K562 (cell line): ENCODE measurements around the gene IQSEC3. TPM values are rescaled to one million over a fixed set of nuclear protein-coding genes. Genes with fewer than 3 reads are reported as not detected.

Source experiments
- ATAC-seq: fragments of 200-7000 bp; cut with Tn5 transposase; 3 replicates; pipeline ENCODE4 v1.9.1; 2020; ENCODE audit warnings: moderate library complexity
- BruUV-seq: library from RNA; stranded (reverse); fragments of 400-500 nt; replicated peaks from 2 replicates; lab custom pipeline; 2021; lab: Mats Ljungman, UMichigan
- CTCF ChIA-PET: fragments of 300-600 bp; formaldehyde crosslinking; extraction: SDS; loops from one replicate; lab custom pipeline; 2021; ENCODE audit warnings: low intra/inter-chr PET ratio; lab: Yijun Ruan, JAX
- POLR2A ChIA-PET: fragments of 300-600, 350-650 bp; sonication (Branson Sonifier 250); formaldehyde crosslinking; extraction: SDS; loops from one replicate; lab custom pipeline; 2021; ENCODE audit warnings: antibody characterized with exemption, inconsistent platforms; lab: Yijun Ruan, JAX
- DNase-seq, 4 experiments: peaks; one replicate each; pipeline versions ENCODE4 v3.0.0 to v3.0.0-alpha.2; 2011 to 2018; ENCODE audit warnings: low spot score in 3 of 4, mixed read lengths in 3 of 4; ENCODE audit errors: extremely low read depth in 1 of 4
- FAIRE-seq: peaks from 2 replicates; lab custom pipeline; 2011; peaks lifted over from hg19 to GRCh38; lab: Jason Lieb, UNC
- H2AFZ ChIP-seq: 2 replicates; pipeline ENCODE4 v1.6.0; 2011; ENCODE audit warnings: low read depth, low read length, control low read depth, inconsistent platforms
- H3K27ac ChIP-seq: fragments of 200-600 bp; 3 replicates; pipeline ENCODE4 v1.8.0; 2011; ENCODE audit warnings: low read depth, mild to moderate bottlenecking, control low read depth, inconsistent platforms, low read length, moderate library complexity, mixed read lengths; ENCODE audit errors: extremely low read depth
- H3K27me3 ChIP-seq, 2 experiments: fragments of 300-600 bp in 1 of 2; 2 replicates in 1 of 2; 3 replicates in 1 of 2; pipeline versions ENCODE4 v1.6.0 to v1.8.0; 2011; ENCODE audit warnings: inconsistent platforms in 2 of 2, low read length in 2 of 2, mild to moderate bottlenecking in 1 of 2, mixed read lengths in 1 of 2, moderate library complexity in 1 of 2; ENCODE audit not compliant: control insufficient read depth in 2 of 2, insufficient read depth in 2 of 2
- H3K36me3 ChIP-seq: fragments of 300-600 bp; 3 replicates; pipeline ENCODE4 v1.8.0; 2011; ENCODE audit warnings: mild to moderate bottlenecking, low read length, inconsistent platforms; ENCODE audit not compliant: control insufficient read depth, insufficient read depth
- H3K4me1 ChIP-seq, 2 experiments: fragments of 200-600 bp in 1 of 2; replicated peaks in 1 of 2; 2 replicates in 1 of 2; 3 replicates in 1 of 2; pipeline versions ENCODE4 v1.5.1 to v1.8.0; 2011; ENCODE audit warnings: inconsistent platforms in 2 of 2, low read length in 2 of 2, mild to moderate bottlenecking in 1 of 2, mixed read lengths in 1 of 2, moderate library complexity in 1 of 2; ENCODE audit not compliant: control insufficient read depth in 2 of 2, insufficient read depth in 2 of 2
- H3K4me2 ChIP-seq: 2 replicates; pipeline ENCODE4 v1.6.1; 2011; ENCODE audit warnings: low read length, control low read depth, inconsistent platforms, mixed read lengths; ENCODE audit not compliant: insufficient read depth
- H3K4me3 ChIP-seq: fragments of 200-600 bp; sonication (generic), shearing (Covaris generic); 2 replicates; pipeline ENCODE4 v1.5.1; 2016; ENCODE audit warnings: control low read depth, inconsistent platforms
- H3K79me2 ChIP-seq: fragments of 200-600 bp; 3 replicates; pipeline ENCODE4 v1.8.0; 2011; ENCODE audit warnings: low read length, inconsistent platforms; ENCODE audit not compliant: control insufficient read depth, insufficient read depth
- H3K9ac ChIP-seq, 2 experiments: 2 replicates each; pipeline versions ENCODE4 v1.6.0 to v1.6.1; 2011; ENCODE audit warnings: low read depth in 2 of 2, low read length in 2 of 2, control low read depth in 1 of 2, inconsistent platforms in 1 of 2, mild to moderate bottlenecking in 1 of 2, mixed read lengths in 1 of 2; ENCODE audit not compliant: insufficient read depth in 1 of 2
- H3K9me1 ChIP-seq: one replicate; pipeline ENCODE4 v1.6.0; 2011; ENCODE audit warnings: inconsistent platforms, mild to moderate bottlenecking, low read length, moderate library complexity; ENCODE audit not compliant: control insufficient read depth, insufficient read depth
- H3K9me3 ChIP-seq: replicated peaks from 2 replicates; pipeline ENCODE4 v1.5.1; 2011; ENCODE audit warnings: low read depth, low read length, inconsistent platforms; ENCODE audit not compliant: control insufficient read depth, insufficient read depth
- H4K20me1 ChIP-seq: replicated peaks from 2 replicates; pipeline ENCODE4 v1.6.1; 2011; ENCODE audit warnings: low read length, inconsistent platforms, mixed read lengths; ENCODE audit not compliant: control insufficient read depth, insufficient read depth
- C11orf30 ChIP-seq: fragments of 450-650 bp; IDR thresholded peaks from 2 replicates; pipeline ENCODE4 v1.6.1; 2016; ENCODE audit warnings: low read depth, mild to moderate bottlenecking
- ETS2 ChIP-seq: IDR thresholded peaks from 2 replicates; pipeline ENCODE4 v1.6.1; 2016; ENCODE audit warnings: borderline replicate concordance, missing genetic modification characterization, mild to moderate bottlenecking, moderate library complexity, missing compliant biosample characterization; ENCODE audit not compliant: poor library complexity, severe bottlenecking
- HDAC3 ChIP-seq: fragments of 450-650 bp; IDR thresholded peaks from 2 replicates; pipeline ENCODE4 v1.6.1; 2018; ENCODE audit warnings: borderline replicate concordance, mild to moderate bottlenecking, moderate library complexity; ENCODE audit not compliant: partially characterized antibody
- MED1 ChIP-seq: sonication (generic); formaldehyde crosslinking; IDR thresholded peaks from 2 replicates; pipeline ENCODE4 v1.8.1; 2023; ENCODE audit warnings: missing genetic modification reagents, borderline replicate concordance
- NELFE ChIP-seq: IDR thresholded peaks from 2 replicates; pipeline ENCODE4 v1.6.1; 2011; ENCODE audit warnings: mild to moderate bottlenecking; ENCODE audit not compliant: insufficient read depth, insufficient read length
- RERE ChIP-seq: sonication (generic); formaldehyde crosslinking; IDR thresholded peaks from 2 replicates; pipeline ENCODE4 v1.8.0; 2023; ENCODE audit warnings: missing genetic modification reagents, mild to moderate bottlenecking, borderline replicate concordance
- TCF7L2 ChIP-seq: fragments of 150-350 bp; IDR thresholded peaks from 2 replicates; pipeline ENCODE4 v1.6.1; 2016; ENCODE audit warnings: low read depth, mild to moderate bottlenecking, low read length, moderate library complexity
- ZBTB17 ChIP-seq: fragments of 450-650 bp; formaldehyde crosslinking; IDR thresholded peaks from 2 replicates; pipeline ENCODE4 v1.4.0; 2020; ENCODE audit warnings: mild to moderate bottlenecking
- ZFP36 ChIP-seq: fragments of 150-350 bp; IDR thresholded peaks from 2 replicates; pipeline ENCODE4 v1.6.1; 2018; ENCODE audit warnings: low read length, low read depth; ENCODE audit not compliant: partially characterized antibody
- ZNF347 ChIP-seq: fragments of 450-650 bp; formaldehyde crosslinking; IDR thresholded peaks from 2 replicates; pipeline ENCODE4 v1.4.0; 2020; ENCODE audit warnings: low read depth, mild to moderate bottlenecking, moderate library complexity
- WGBS: fragments of 100-300 bp; shearing (Covaris generic); methylation state at CpG from one replicate; pipeline ENCODE4 v1.1.6; 2016; ENCODE audit warnings: low coverage, mixed read lengths; ENCODE audit not compliant: insufficient coverage; ENCODE audit errors: missing lambda C conversion rate; 5-methylcytosine and 5-hydroxymethylcytosine counted together
- in situ Hi-C: fragments of 300-500 bp; cut with MboI; formaldehyde crosslinking; loops from 4 replicates; pipeline ENCODE4 v1.15.0; 2018; ENCODE audit warnings: inconsistent platforms, mixed read lengths
- intact Hi-C: fragments of 100-400 bp; cut with micrococcal nuclease; formaldehyde crosslinking; loops from 2 replicates; pipeline ENCODE4 v1.14.2; 2022
- polyA plus RNA-seq, 8 experiments: library from polyadenylated mRNA; depleted of rRNA in 4 of 8; stranded (reverse) in 5 of 8; unstranded in 3 of 8; fragments of >200 nt; fragmentation: Nextera tagmentation in 2 of 8; fragmentation: Illumina TruSeq in 1 of 8; extraction: Ambion mirVana in 2 of 8; extraction: Trizol in 1 of 8; gene quantifications; 2 replicates each; pipeline versions ENCODE4 v1.2.1 to v1.2.3, GENCODE V29; 2011 to 2014; ENCODE audit warnings: inconsistent platforms in 1 of 8, missing spikeins in 1 of 8
- total RNA-seq, 7 experiments: library from RNA; depleted of rRNA in 6 of 7; stranded (reverse); fragments of >200 nt in 6 of 7; fragmentation: Illumina TruSeq in 2 of 7; extraction: Trizol in 2 of 7; gene quantifications; 2 replicates each; pipeline versions ENCODE4 v1.2.1 to v1.2.3, GENCODE V29; 2011 to 2021; ENCODE audit warnings: low replicate concordance in 1 of 7

Gene IQSEC3
- total and polyA plus RNA-seq, 9 of the 15 experiments (the other 6 are each of a cell fraction or from before 2014, with no cell fraction given): under 0.01 to 0.25 (median 0.08) TPM; not detected in 3

DNA sequence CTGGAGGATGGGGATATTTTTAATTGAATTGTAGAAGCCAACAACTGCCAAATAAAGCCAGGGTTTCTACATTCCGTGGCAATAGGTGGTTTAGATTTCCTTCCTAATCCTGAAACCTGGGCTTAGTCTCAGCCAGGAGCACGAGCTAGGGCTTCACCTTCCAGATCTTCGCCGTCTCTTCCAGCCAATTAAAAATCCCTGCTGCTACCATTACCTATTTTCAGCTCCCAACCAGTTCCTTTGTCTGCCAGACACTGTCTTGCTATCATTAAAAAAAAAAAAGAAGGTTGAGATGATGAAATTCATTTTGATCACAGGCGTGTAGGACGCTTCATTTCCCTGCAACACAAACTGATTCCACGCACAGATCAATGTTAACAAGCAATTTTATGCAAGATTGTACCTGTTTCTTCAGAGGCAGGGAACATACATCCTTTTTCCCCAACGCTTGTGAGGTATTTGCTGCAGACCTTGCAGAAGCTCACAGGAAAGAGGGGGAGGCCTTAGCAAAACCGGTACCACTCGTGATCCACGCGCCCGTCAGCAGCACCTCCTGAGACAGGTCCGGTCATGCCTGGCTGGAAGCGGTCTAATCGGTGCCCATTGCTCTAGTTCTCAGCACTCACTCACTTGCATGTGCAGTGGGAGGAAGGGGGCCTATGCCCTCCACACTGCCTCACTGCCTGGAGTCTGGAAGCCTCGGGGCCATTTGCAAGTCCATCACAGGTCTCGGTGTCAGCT is 82.3 kb downstream of the IQSEC3 start (continued):
- no peak for TF ChIP-seq RERE (CRISPR knock-in tag)
- no peak for TF ChIP-seq ZBTB17

DNA sequence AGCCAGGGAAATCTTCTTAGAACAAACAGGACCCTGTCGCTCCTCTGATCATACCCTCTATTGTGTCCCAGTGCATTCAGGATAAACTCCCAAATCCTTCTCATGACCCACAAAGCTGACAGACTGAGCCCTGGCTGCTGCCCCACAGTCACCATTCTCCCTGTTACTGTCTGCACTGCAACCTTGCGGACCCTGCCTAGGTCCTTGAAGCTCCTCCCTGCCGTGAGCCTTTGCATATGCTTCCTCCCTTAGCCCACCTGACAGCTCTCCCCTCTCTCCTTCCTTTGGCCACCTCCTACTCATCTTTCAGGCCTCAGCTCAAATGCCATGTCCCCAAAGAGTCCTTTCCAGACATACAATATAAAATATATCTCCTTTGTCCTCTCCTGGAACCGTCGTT is 85.0 kb downstream of the IQSEC3 start:
- no peak for FAIRE-seq
- ChIA-PET POLR2A (interaction anchor here (0.6 kb wide), 1 partner anchor 59 kb away, joined by 3 read pairs; no protein-coding TSS in a partner anchor), CTCF (no interaction called here)
- Histone ChIP-seq H3K36me3 (no peaks in the 10 kb centered on the region), H3K27me3 (peaks cover 11 to 65% of the 10 kb centered on the region in 2 experiments), H3K27ac (no peak overlapping the region), H3K9me3 (no peaks in the 10 kb centered on the region), H3K9me1 (no peaks in the 10 kb centered on the region), H2AFZ (no peak overlapping the region), H3K9ac (no peak overlapping the region), H3K4me2 (no peak overlapping the region), H3K4me3 (no peak overlapping the region), H4K20me1 (no peaks in the 10 kb centered on the region), H3K79me2 (no peaks in the 10 kb centered on the region), H3K4me1 (peaks cover 0 to 9% of the 10 kb centered on the region in 2 experiments; a peak in 2 of 5 replicates)
- intact Hi-C loops: no loop called here
- WGBS: 5% methylated on average over 5 of the region's 5 CpGs
- no peak for ATAC-seq
- no peak for DNase-seq
- in situ Hi-C loops: no loop called here
- no TSS peak for BruUV-seq
- TF ChIP-seq NELFE (no peak), ETS2 (tag) (no peak), TCF7L2 (no peak), C11orf30 (no peak), ZFP36 (no peak), ZNF347 (CRISPR knock-in tag) (no peak), MED1 (CRISPR knock-in tag) (no peak), HDAC3 (no peak)
